Suprapubic skin (tissue), 4 donors: ENCODE measurements around the gene KISS1. TPM values are rescaled to one million over a fixed set of nuclear protein-coding genes. Genes with fewer than 3 reads are reported as not detected.

Experiments
- DNase-seq, 2 donors: peaks; one replicate each; pipeline ENCODE4 v3.0.0-alpha.2; 2019; ENCODE audit warnings: low spot score in 2 of 2
- H3K27ac ChIP-seq: fragments of 200-600 bp; sonication (generic); one replicate; pipeline ENCODE4 v1.5.1; 2019
- H3K27me3 ChIP-seq: fragments of 200-600 bp; sonication (generic); one replicate; pipeline ENCODE4 v1.5.1; 2019
- H3K36me3 ChIP-seq: fragments of 200-600 bp; sonication (generic); one replicate; pipeline ENCODE4 v1.5.1; 2019
- H3K4me1 ChIP-seq: fragments of 200-600 bp; sonication (generic); one replicate; pipeline ENCODE4 v1.5.1; 2019
- H3K4me3 ChIP-seq: fragments of 200-600 bp; sonication (generic); one replicate; pipeline ENCODE4 v1.5.1; 2019; ENCODE audit warnings: mild to moderate bottlenecking
- H3K9me3 ChIP-seq: fragments of 200-600 bp; sonication (generic); one replicate; pipeline ENCODE4 v1.5.1; 2019
- CTCF ChIP-seq, 2 donors: fragments of 200-600 bp in 1 of 2; fragments of 450-650 bp in 1 of 2; sonication (generic) in 1 of 2; IDR thresholded peaks; one replicate each; pipeline ENCODE4 v1.5.1; 2016 to 2019; ENCODE audit warnings: antibody characterized with exemption in 2 of 2, mild to moderate bottlenecking in 1 of 2, moderate library complexity in 1 of 2
- EP300 ChIP-seq: sonication (generic); formaldehyde crosslinking; IDR thresholded peaks from one replicate; pipeline ENCODE4 v1.6.1; 2017; ENCODE audit warnings: antibody characterized with exemption
- POLR2A ChIP-seq, 2 donors: fragments of 450-650 bp; IDR thresholded peaks; one replicate each; pipeline ENCODE4 v1.6.1; 2017; ENCODE audit warnings: antibody characterized with exemption in 2 of 2, mild to moderate bottlenecking in 2 of 2, moderate library complexity in 2 of 2
- POLR2AphosphoS5 ChIP-seq, 3 donors: sonication (generic); formaldehyde crosslinking; IDR thresholded peaks; one replicate each; pipeline ENCODE4 v1.6.1; 2017; ENCODE audit warnings: antibody characterized with exemption in 3 of 3
- WGBS: methylation state at CpG from one replicate; pipeline ENCODE4 v1.1.5; 2018; 5-methylcytosine and 5-hydroxymethylcytosine counted together
- total RNA-seq, 4 donors: library from RNA; depleted of rRNA; stranded (reverse); fragments of >200 nt; gene quantifications; one replicate each; pipeline ENCODE4 v1.1.0, GENCODE V29; 2016

Gene KISS1
- total RNA-seq, 4 donors from 2014 or later, result not detected

- Histone ChIP-seq H3K4me3 (no peak overlapping the region), H3K27me3 (no peaks in the 10 kb centered on the region), H3K9me3 (peaks cover 10% of the 10 kb centered on the region), H3K4me1 (no peaks in the 10 kb centered on the region), H3K27ac (no peak overlapping the region), H3K36me3 (no peaks in the 10 kb centered on the region)
- no peak for TF ChIP-seq CTCF (IDR thresholded peaks at IDR 0.05)
- no peak for TF ChIP-seq POLR2AphosphoS5 (IDR thresholded peaks at IDR 0.05)
- no peak for TF ChIP-seq POLR2A (IDR thresholded peaks at IDR 0.05)
- TF ChIP-seq EP300, result no peak
- WGBS, result 88% methylated on average over 4 of the region's 4 CpGs
- no peak for DNase-seq
These were observed 26.4 kb downstream of the KISS1 start for GRCh38 chr1:204169858-204170257.

DNA sequence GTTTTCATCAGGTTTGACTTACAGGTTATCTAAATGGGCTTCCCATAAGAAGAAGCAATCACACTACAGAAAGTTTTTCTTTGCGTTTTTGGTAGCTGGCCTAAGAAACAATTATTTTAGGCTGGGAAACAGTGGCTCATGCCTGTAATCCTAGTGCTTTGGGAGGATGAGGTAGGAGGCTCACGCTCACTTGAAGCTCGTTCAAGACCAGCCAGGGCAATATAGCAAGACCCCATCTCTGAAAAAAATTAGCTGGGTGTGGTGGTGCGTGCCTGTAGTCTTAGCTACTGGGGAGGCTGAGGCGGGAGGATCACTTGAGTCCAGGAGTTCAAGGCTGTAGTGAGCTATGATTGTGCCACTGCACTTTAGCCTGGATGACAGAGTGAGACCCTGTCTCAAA, 28.6 kb downstream of the KISS1 start:
- WGBS, result 89% methylated on average over 5 of the region's 5 CpGs
- H3K27ac ChIP-seq, result no peak overlapping the region
- H3K36me3 ChIP-seq, result no peaks in the 10 kb centered on the region

GRCh38 chr1:204166219-204166618, 30.1 kb downstream of the KISS1 start, which contains the start of gene REN:
TSS of gene REN (minus strand) at chr1:204166337. CDS start at chr1:204166293, 44 bp downstream.
- Histone ChIP-seq H3K4me3 (no peak within 1 kb of the TSS), H3K27me3 (no peaks in the 10 kb centered on the region), H3K27ac (no peak within 1 kb of the TSS), H3K9me3 (peaks cover 10% of the 10 kb centered on the region), H3K36me3 (no peaks in the 10 kb centered on the region), H3K4me1 (peaks cover 8% of the 10 kb centered on the region)
- WGBS, result 66% methylated on average over 5 of the region's 5 CpGs
- no peak for DNase-seq
- TF ChIP-seq POLR2A (IDR thresholded peaks at IDR 0.05) (no peak), CTCF (IDR thresholded peaks at IDR 0.05) (no peak), EP300 (no peak), POLR2AphosphoS5 (IDR thresholded peaks at IDR 0.05) (no peak)

More for the DNA sequence above, 28.6 kb downstream of the KISS1 start:
- H3K27me3 ChIP-seq, result no peaks in the 10 kb centered on the region
- H3K4me3 ChIP-seq, result no peak overlapping the region
- no peak for DNase-seq
- no peak for TF ChIP-seq POLR2A (IDR thresholded peaks at IDR 0.05)
- no peak for TF ChIP-seq CTCF (IDR thresholded peaks at IDR 0.05)
- H3K9me3 ChIP-seq, result peaks cover 10% of the 10 kb centered on the region
- peaks cover 1% of the 10 kb centered on the region for H3K4me1 ChIP-seq

GRCh38 chr1:204162494-204163074, 33.7 kb downstream of the KISS1 start:
- Histone ChIP-seq H3K4me1 (peaks cover 8% of the 10 kb centered on the region), H3K27ac (no peak overlapping the region), H3K9me3 (no peaks in the 10 kb centered on the region), H3K36me3 (no peaks in the 10 kb centered on the region), H3K4me3 (no peak overlapping the region), H3K27me3 (no peaks in the 10 kb centered on the region)
- WGBS, result 10% methylated on average over 7 of the region's 7 CpGs
- no peak for TF ChIP-seq POLR2A (IDR thresholded peaks at IDR 0.05)
- peak; percentile 97 to 98 for TF ChIP-seq CTCF (IDR thresholded peaks at IDR 0.05)
- peak; percentile 87 to 92 for DNase-seq

GRCh38 chr1:204161609-204162493, 34.4 kb downstream of the KISS1 start:
- H3K4me1 ChIP-seq, result peaks cover 8% of the 10 kb centered on the region
- TF ChIP-seq POLR2AphosphoS5 (IDR thresholded peaks at IDR 0.05), result no peak
- TF ChIP-seq CTCF (IDR thresholded peaks at IDR 0.05), result no peak
- H3K9me3 ChIP-seq, result no peaks in the 10 kb centered on the region
- H3K4me3 ChIP-seq, result no peak overlapping the region
- DNase-seq, result no peak
- no peaks in the 10 kb centered on the region for H3K36me3 ChIP-seq
- 48% methylated on average over 12 of the region's 14 CpGs for WGBS
- H3K27me3 ChIP-seq, result no peaks in the 10 kb centered on the region
- H3K27ac ChIP-seq, result no peak overlapping the region
